Endothelial cell of umbilical vein (primary cell): ENCODE data around the gene CHRNA7. TPM values are rescaled to one million over a fixed set of nuclear protein-coding genes. Genes with fewer than 3 reads are reported as not detected.
A peak's percentile ranks its signal among the peaks of the same experiment; 100 is the strongest.
"Not testable (repeated sequence)": the region's sequence is repeated elsewhere in the genome, so short reads cannot be mapped to it uniquely, and the experiment has no call there.

Experiments
- BruUV-seq: library from RNA; stranded (reverse); fragments of 400-500 nt; replicated peaks from 2 replicates; lab custom pipeline; 2021; lab: Mats Ljungman, UMichigan
- CTCF ChIA-PET: fragments of 300-600, 350-600 bp; sonication (Branson Sonifier 250); formaldehyde crosslinking; loops from one replicate; lab custom pipeline; 2021; ENCODE audit warnings: antibody characterized with exemption, inconsistent platforms; lab: Charles Lee
- POLR2A ChIA-PET: fragments of 300-600, 350-600 bp; sonication (Branson Sonifier 250); formaldehyde crosslinking; loops from one replicate; lab custom pipeline; 2021; ENCODE audit warnings: antibody characterized with exemption, inconsistent platforms; lab: Charles Lee
- DNase-seq: peaks from one replicate; pipeline ENCODE4 v3.0.0-alpha.2; 2011; ENCODE audit warnings: low read depth, low spot score
- FAIRE-seq: peaks from 2 replicates; lab custom pipeline; 2011; peaks lifted over from hg19 to GRCh38; lab: Jason Lieb, UNC
- H2AFZ ChIP-seq: 2 replicates; pipeline ENCODE4 v1.6.0; 2012; ENCODE audit warnings: low read depth, low read length, control low read depth, inconsistent platforms
- H3K27ac ChIP-seq: 2 replicates; pipeline ENCODE4 v1.5.1; 2011; ENCODE audit warnings: low read depth, mild to moderate bottlenecking, control low read depth, low read length, moderate library complexity; ENCODE audit not compliant: insufficient read depth
- H3K27me3 ChIP-seq, 2 experiments: 2 replicates each; pipeline versions ENCODE4 v1.6.0 to v1.6.1; 2011; ENCODE audit warnings: low read length in 2 of 2, mixed read lengths in 1 of 2; ENCODE audit not compliant: control insufficient read depth in 2 of 2, insufficient read depth in 2 of 2
- H3K36me3 ChIP-seq, 2 experiments: 2 replicates in 1 of 2; 3 replicates in 1 of 2; pipeline ENCODE4 v1.5.1; 2011; ENCODE audit warnings: low read length in 2 of 2, mild to moderate bottlenecking in 1 of 2, moderate library complexity in 1 of 2; ENCODE audit not compliant: control insufficient read depth in 2 of 2, insufficient read depth in 2 of 2; ENCODE audit errors: extremely low read depth in 1 of 2
- H3K4me1 ChIP-seq: 3 replicates; pipeline ENCODE4 v1.5.1; 2011; ENCODE audit warnings: mild to moderate bottlenecking, low read length; ENCODE audit not compliant: control insufficient read depth, insufficient read depth; ENCODE audit errors: extremely low read depth
- H3K4me2 ChIP-seq: 2 replicates; pipeline ENCODE4 v1.6.1; 2011; ENCODE audit warnings: low read length, control low read depth, mixed read lengths; ENCODE audit not compliant: insufficient read depth
- H3K4me3 ChIP-seq, 3 experiments: fragments of 200-600 bp in 1 of 3; sonication (generic), shearing (Covaris generic) in 1 of 3; replicated peaks in 1 of 3; 2 replicates each; pipeline ENCODE4 v1.5.1; 2011 to 2016; ENCODE audit warnings: control low read depth in 3 of 3, low read length in 3 of 3, mild to moderate bottlenecking in 2 of 3, inconsistent platforms in 1 of 3, low read depth in 1 of 3, moderate library complexity in 1 of 3; ENCODE audit not compliant: insufficient read depth in 1 of 3
- H3K79me2 ChIP-seq: 2 replicates; pipeline ENCODE4 v1.6.0; 2012; ENCODE audit warnings: low read length, inconsistent platforms; ENCODE audit not compliant: control insufficient read depth, insufficient read depth
- H3K9ac ChIP-seq: replicated peaks from 2 replicates; pipeline ENCODE3; 2011; ENCODE audit warnings: low read length, control low read depth; ENCODE audit not compliant: insufficient read depth; ENCODE audit errors: extremely low read depth
- H3K9me1 ChIP-seq: replicated peaks from 3 replicates; pipeline ENCODE4 v1.6.0; 2011; ENCODE audit warnings: mild to moderate bottlenecking, low read length; ENCODE audit not compliant: control insufficient read depth, insufficient read depth; ENCODE audit errors: extremely low read depth
- H3K9me3 ChIP-seq: replicated peaks from 2 replicates; pipeline ENCODE4 v1.5.1; 2012; ENCODE audit warnings: low read length, inconsistent platforms; ENCODE audit not compliant: control insufficient read depth, insufficient read depth
- H4K20me1 ChIP-seq: replicated peaks from 2 replicates; pipeline ENCODE3; 2011; ENCODE audit warnings: mild to moderate bottlenecking, low read length; ENCODE audit not compliant: control insufficient read depth, insufficient read depth; ENCODE audit errors: extremely low read depth
- dilution Hi-C: fragments of 300-500 bp; cut with MboI; formaldehyde crosslinking; loops from one replicate; pipeline ENCODE4 v1.15.0; 2019; ENCODE audit warnings: low sequenced_read_pairs; ENCODE audit not compliant: extremely low pct_ligation_motif_present
- intact Hi-C: fragments of 100-400 bp; cut with micrococcal nuclease; formaldehyde crosslinking; loops from one replicate; pipeline ENCODE4 v1.10.0; 2022
- polyA plus RNA-seq, 4 experiments: library from polyadenylated mRNA; depleted of rRNA in 3 of 4; stranded (reverse) in 3 of 4; unstranded in 1 of 4; fragments of >200 nt; gene quantifications; 2 replicates each; pipeline versions ENCODE4 v1.2.1 to v1.2.3, GENCODE V29; 2011 to 2012; ENCODE audit warnings: missing spikeins in 1 of 4
- total RNA-seq: library from RNA; stranded (reverse); gene quantifications from 2 replicates; pipeline ENCODE4 v1.2.3, GENCODE V29; 2021

CHRNA7 gene
- total and polyA plus RNA-seq, 2 donors (not counting 3 experiments of a cell fraction or from before 2014, with no cell fraction given), result 0.70 to 2.6 TPM

DNA sequence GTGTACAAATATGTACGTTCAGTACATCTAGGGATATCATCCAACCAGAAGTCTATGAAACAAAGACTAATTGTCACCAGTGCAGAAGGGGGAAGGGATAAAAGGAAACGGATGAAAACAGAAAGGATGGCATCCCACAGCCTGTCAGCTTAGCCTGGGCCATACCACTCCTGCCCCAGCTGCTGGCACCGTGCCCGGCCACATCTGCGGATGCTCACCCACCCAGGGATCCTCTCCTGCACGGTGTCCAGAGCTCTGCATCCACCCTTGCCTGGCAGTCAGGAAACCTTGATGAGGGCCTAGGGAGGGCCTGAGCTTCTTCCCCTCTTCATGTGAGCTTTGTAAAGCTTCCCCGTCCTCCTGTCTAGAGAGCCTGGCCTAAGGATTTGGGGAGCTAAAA, 133.8 kb downstream of the CHRNA7 start:
- H2AFZ ChIP-seq, H3K9ac ChIP-seq, H3K36me3 ChIP-seq, dilution Hi-C loops, H3K27ac ChIP-seq, H3K4me1 ChIP-seq, H3K9me1 ChIP-seq, DNase-seq, intact Hi-C loops, H4K20me1 ChIP-seq, H3K79me2 ChIP-seq, H3K27me3 ChIP-seq, H3K9me3 ChIP-seq, H3K4me2 ChIP-seq, BruUV-seq, CTCF ChIA-PET, H3K4me3 ChIP-seq, POLR2A ChIA-PET: not testable (repeated sequence)
- peak; percentile 8 for FAIRE-seq

DNA sequence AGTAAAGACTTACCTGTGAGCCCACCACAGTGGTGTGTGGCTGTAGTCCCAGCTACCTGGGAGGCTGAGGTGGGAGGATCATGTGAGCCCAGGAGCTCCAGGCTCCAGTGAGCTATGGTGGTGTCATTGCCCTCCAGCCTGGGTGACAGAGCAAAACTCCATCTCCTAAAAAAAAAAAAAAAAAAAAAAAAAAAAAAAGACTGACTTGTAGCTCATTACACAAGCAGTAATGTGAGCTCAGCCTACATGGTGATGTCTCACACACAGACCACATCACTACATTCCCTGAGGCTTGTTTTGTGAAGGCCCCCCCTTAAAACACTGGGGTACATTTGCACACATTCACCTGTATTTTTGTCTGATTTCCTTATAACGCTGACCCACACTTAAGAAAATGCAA, 134.4 kb downstream of the CHRNA7 start:
- H3K9me1 ChIP-seq, H3K79me2 ChIP-seq, intact Hi-C loops, H3K4me1 ChIP-seq, H4K20me1 ChIP-seq, H3K4me3 ChIP-seq, H3K9me3 ChIP-seq, DNase-seq, BruUV-seq, H3K27ac ChIP-seq, H3K4me2 ChIP-seq, dilution Hi-C loops, H3K9ac ChIP-seq, H3K36me3 ChIP-seq, H3K27me3 ChIP-seq, FAIRE-seq, POLR2A ChIA-PET, H2AFZ ChIP-seq, CTCF ChIA-PET: not testable (repeated sequence)

DNA sequence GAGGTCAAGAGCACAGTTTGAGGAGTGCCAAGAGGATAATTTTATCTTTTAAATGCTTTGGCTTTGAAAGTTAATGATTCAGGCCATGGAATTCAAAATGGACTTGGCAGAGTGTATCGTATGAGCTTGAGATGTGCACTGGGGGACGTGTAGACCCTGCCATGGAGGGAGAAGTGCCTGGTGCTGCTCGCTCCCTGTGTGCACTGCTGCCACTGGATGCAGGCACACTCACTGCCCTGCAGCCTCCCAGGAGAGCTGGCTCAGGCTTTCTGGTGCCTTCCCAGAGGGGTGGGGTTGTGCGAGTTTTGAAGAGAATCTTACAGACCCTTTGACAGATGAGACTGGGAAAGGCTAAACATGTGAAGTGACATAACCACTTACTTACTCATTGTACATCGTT, 135.5 kb downstream of the CHRNA7 start:
- H3K4me1 ChIP-seq, CTCF ChIA-PET, H3K36me3 ChIP-seq, H3K9me3 ChIP-seq, FAIRE-seq, H4K20me1 ChIP-seq, H3K27ac ChIP-seq, dilution Hi-C loops, intact Hi-C loops, H3K27me3 ChIP-seq, H3K4me2 ChIP-seq, H3K4me3 ChIP-seq, H3K9ac ChIP-seq, H2AFZ ChIP-seq, DNase-seq, POLR2A ChIA-PET, BruUV-seq, H3K79me2 ChIP-seq, H3K9me1 ChIP-seq: not testable (repeated sequence)

DNA sequence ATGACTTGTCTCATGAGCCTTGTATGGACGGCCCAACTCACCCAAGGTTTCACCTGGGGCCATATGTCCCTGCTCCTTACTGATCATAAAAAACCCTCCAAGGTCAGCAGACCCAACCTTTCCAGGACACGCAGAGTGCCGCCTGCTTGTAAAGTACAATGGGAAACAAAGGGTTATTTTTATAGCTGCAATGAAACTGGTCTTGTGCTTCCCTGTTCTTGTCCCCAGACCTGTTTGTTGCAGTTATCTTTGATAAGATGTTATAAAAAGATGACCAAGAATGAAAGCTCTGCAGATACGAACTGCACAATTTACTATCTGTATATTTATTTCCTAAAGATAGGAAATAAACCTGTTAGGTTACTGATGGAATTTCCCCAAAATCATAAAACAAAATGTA, 136.0 kb downstream of the CHRNA7 start:
- POLR2A ChIA-PET, H3K9me1 ChIP-seq, FAIRE-seq, H3K9me3 ChIP-seq, dilution Hi-C loops, H3K4me3 ChIP-seq, H3K9ac ChIP-seq, H3K79me2 ChIP-seq, H3K36me3 ChIP-seq, H3K27ac ChIP-seq, intact Hi-C loops, H2AFZ ChIP-seq, H4K20me1 ChIP-seq, DNase-seq, H3K4me1 ChIP-seq, H3K4me2 ChIP-seq, CTCF ChIA-PET, H3K27me3 ChIP-seq, BruUV-seq: not testable (repeated sequence)
